Measurements from ENCODE around the gene PPP1CA.
A peak's percentile ranks its signal among the peaks of the same experiment; 100 is the strongest.
"Not testable (repeated sequence)": the region's sequence is repeated elsewhere in the genome, so short reads cannot be mapped to it uniquely, and the experiment has no call there.

PPP1CA gene

GRCh38 chr11:67429038-67429668, 27.5 kb upstream of the PPP1CA start:
- peak; percentile 58 to 59 for DNase-seq
- TF ChIP-seq POLR2A (IDR thresholded peaks at IDR 0.05; ENCODE audit: low read length) (no peak), GATA1 (IDR thresholded peaks at IDR 0.05; ENCODE audit: low read depth, low read length) (no peak)

GRCh38 chr11:67428052-67429001, 26.7 kb upstream of the PPP1CA start, which contains the start of gene RPS6KB2:
TSS of gene RPS6KB2 (plus strand) at chr11:67428494. CDS start at chr11:67428546, 52 bp downstream.
- TF ChIP-seq GATA1 (IDR thresholded peaks at IDR 0.05; ENCODE audit: low read depth, low read length) (no peak), POLR2A (IDR thresholded peaks at IDR 0.05; ENCODE audit: low read length) (peak; percentile 95)
- DNase-seq = peak; percentile 98 to 99

- not testable (repeated sequence) for DNase-seq
Measured at GRCh38 chr11:67427364-67427859, 25.8 kb upstream of the PPP1CA start.

- DNase-seq = no peak
- TF ChIP-seq POLR2A (IDR thresholded peaks at IDR 0.05; ENCODE audit: low read length) = no peak
- no peak for TF ChIP-seq GATA1 (IDR thresholded peaks at IDR 0.05; ENCODE audit: low read depth, low read length)
Measured at GRCh38 chr11:67423891-67424613, 22.4 kb upstream of the PPP1CA start.

GRCh38 chr11:67423466-67423865, 21.8 kb upstream of the PPP1CA start:
- no peak for DNase-seq
- TF ChIP-seq POLR2A (IDR thresholded peaks at IDR 0.05; ENCODE audit: low read length) = no peak
- TF ChIP-seq GATA1 (IDR thresholded peaks at IDR 0.05; ENCODE audit: low read depth, low read length) = no peak

- DNase-seq = no peak
- TF ChIP-seq POLR2A (IDR thresholded peaks at IDR 0.05; ENCODE audit: low read length) (peak; percentile 20), GATA1 (IDR thresholded peaks at IDR 0.05; ENCODE audit: low read depth, low read length) (no peak)
Measured at GRCh38 chr11:67422891-67423290, 21.2 kb upstream of the PPP1CA start.

GRCh38 chr11:67421430-67422031, 19.9 kb upstream of the PPP1CA start:
- TF ChIP-seq POLR2A (IDR thresholded peaks at IDR 0.05; ENCODE audit: low read length) = no peak
- TF ChIP-seq GATA1 (IDR thresholded peaks at IDR 0.05; ENCODE audit: low read depth, low read length) = no peak
- DNase-seq = no peak

GRCh38 chr11:67420646-67421429, 19.2 kb upstream of the PPP1CA start:
- DNase-seq = peak; percentile 93 to 97
- TF ChIP-seq POLR2A (IDR thresholded peaks at IDR 0.05; ENCODE audit: low read length) = peak; percentile 43
- TF ChIP-seq GATA1 (IDR thresholded peaks at IDR 0.05; ENCODE audit: low read depth, low read length) = no peak

GRCh38 chr11:67420147-67420645, 18.5 kb upstream of the PPP1CA start:
- no peak for DNase-seq
- TF ChIP-seq POLR2A (IDR thresholded peaks at IDR 0.05; ENCODE audit: low read length) (no peak), GATA1 (IDR thresholded peaks at IDR 0.05; ENCODE audit: low read depth, low read length) (no peak)

GRCh38 chr11:67419325-67420049, 17.8 kb upstream of the PPP1CA start:
- no peak for DNase-seq
- TF ChIP-seq POLR2A (IDR thresholded peaks at IDR 0.05; ENCODE audit: low read length) (no peak), GATA1 (IDR thresholded peaks at IDR 0.05; ENCODE audit: low read depth, low read length) (no peak)

GRCh38 chr11:67418476-67419281, 17.0 kb upstream of the PPP1CA start:
- no peak for DNase-seq
- no peak for TF ChIP-seq GATA1 (IDR thresholded peaks at IDR 0.05; ENCODE audit: low read depth, low read length)
- TF ChIP-seq POLR2A (IDR thresholded peaks at IDR 0.05; ENCODE audit: low read length) = no peak

Measured in erythroblast (primary cell).